Measurements from ENCODE around the gene TDRD3.

DNA sequence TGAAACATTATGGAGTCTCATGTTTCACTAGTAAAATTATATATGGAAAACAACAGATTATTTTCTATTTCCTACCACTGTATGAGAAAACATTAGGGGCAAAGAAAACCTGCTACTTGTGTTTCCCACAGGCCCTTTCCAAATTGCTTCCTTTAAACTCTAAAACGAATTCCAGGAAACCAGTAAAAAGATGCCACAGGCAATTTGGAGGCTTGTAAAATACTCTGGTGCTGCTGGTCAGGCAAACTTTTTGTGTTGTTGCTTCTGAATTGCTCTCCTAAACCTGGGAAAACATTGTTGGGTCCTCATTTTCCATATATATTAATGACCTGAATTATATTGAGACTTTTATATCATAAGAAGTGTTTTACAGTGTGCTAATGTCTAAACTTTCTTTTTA is 141.5 kb downstream of the TDRD3 start:
- TF ChIP-seq YY1 (IDR thresholded peaks at IDR 0.05) (no peak), CTCF (IDR thresholded peaks at IDR 0.05; ENCODE audit: low read depth, low read length, missing input control) (no peak), TAF1 (conservative IDR thresholded peaks at IDR 0.05) (no peak), RXRA (IDR thresholded peaks at IDR 0.05) (no peak), RAD21 (IDR thresholded peaks at IDR 0.05) (no peak), HNF4G (IDR thresholded peaks at IDR 0.05) (no peak), EGR1 (IDR thresholded peaks at IDR 0.05; ENCODE audit: low read depth in 2 of 2) (no peak), SP1 (IDR thresholded peaks at IDR 0.05) (no peak), JUND (IDR thresholded peaks at IDR 0.05) (no peak), FOXA1 (IDR thresholded peaks at IDR 0.05) (no peak), ATF3 (IDR thresholded peaks at IDR 0.05) (no peak)
- TF ChIP-seq, protein P1, sequence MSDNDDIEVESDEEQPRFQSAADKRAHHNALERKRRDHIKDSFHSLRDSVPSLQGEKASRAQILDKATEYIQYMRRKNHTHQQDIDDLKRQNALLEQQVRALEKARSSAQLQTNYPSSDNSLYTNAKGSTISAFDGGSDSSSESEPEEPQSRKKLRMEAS (IDR thresholded peaks at IDR 0.05) = no peak

Data from liver (tissue), 3 donors.